ENCODE results near the gene HOXC6. TPM values are rescaled to one million over a fixed set of nuclear protein-coding genes. Genes with fewer than 3 reads are reported as not detected.

The HOXC6 gene
- total RNA-seq, result not detected

GRCh38 chr12:54028314-54029201, at the start of gene HOXC6:
HOXC6 (plus strand) TSS chr12:54028440; CDS start chr12:54028522, 82 bp downstream.
- no peak for DNase-seq

- no peak for DNase-seq
These were observed 49.5 kb upstream of the HOXC6 start for GRCh38 chr12:53978477-53979356.

- DNase-seq, result no peak
These were observed 48.0 kb upstream of the HOXC6 start for GRCh38 chr12:53980104-53980801.

- no peak for DNase-seq
These were observed 47.3 kb upstream of the HOXC6 start for GRCh38 chr12:53980802-53981496.

GRCh38 chr12:53981634-53982565, 46.3 kb upstream of the HOXC6 start:
- DNase-seq, result no peak

GRCh38 chr12:53982648-53983567, 45.3 kb upstream of the HOXC6 start:
- DNase-seq, result no peak

- DNase-seq, result no peak
These were observed 44.7 kb upstream of the HOXC6 start for GRCh38 chr12:53983568-53983949.

- DNase-seq, result no peak
These were observed 44.2 kb upstream of the HOXC6 start for GRCh38 chr12:53983950-53984572.

GRCh38 chr12:53984901-53985691, 43.1 kb upstream of the HOXC6 start, which contains the start of gene HOXC10:
HOXC10 (plus strand) TSS chr12:53985146; CDS start chr12:53985260, 114 bp downstream.
- peak; percentile 59 for DNase-seq

- no peak for DNase-seq
These were observed 42.6 kb upstream of the HOXC6 start for GRCh38 chr12:53985692-53985993.

GRCh38 chr12:53985994-53986685, 42.1 kb upstream of the HOXC6 start:
- no peak for DNase-seq

- no peak for DNase-seq
These were observed 41.4 kb upstream of the HOXC6 start for GRCh38 chr12:53986686-53987483.

GRCh38 chr12:53987787-53988230, 40.4 kb upstream of the HOXC6 start:
- no peak for DNase-seq

- DNase-seq, result no peak
These were observed 39.6 kb upstream of the HOXC6 start for GRCh38 chr12:53988541-53989226.

- no peak for DNase-seq
These were observed 38.8 kb upstream of the HOXC6 start for GRCh38 chr12:53989227-53990113.
